ENCODE measurements around the gene WDR4. TPM values are rescaled to one million over a fixed set of nuclear protein-coding genes. Genes with fewer than 3 reads are reported as not detected.

WDR4 gene
- total and polyA plus RNA-seq, 10 of the 15 experiments (the other 5 are each of a cell fraction or from before 2014, with no cell fraction given) = 2.1 to 45.3 (median 18.7) TPM

- TF ChIP-seq, protein P1, sequence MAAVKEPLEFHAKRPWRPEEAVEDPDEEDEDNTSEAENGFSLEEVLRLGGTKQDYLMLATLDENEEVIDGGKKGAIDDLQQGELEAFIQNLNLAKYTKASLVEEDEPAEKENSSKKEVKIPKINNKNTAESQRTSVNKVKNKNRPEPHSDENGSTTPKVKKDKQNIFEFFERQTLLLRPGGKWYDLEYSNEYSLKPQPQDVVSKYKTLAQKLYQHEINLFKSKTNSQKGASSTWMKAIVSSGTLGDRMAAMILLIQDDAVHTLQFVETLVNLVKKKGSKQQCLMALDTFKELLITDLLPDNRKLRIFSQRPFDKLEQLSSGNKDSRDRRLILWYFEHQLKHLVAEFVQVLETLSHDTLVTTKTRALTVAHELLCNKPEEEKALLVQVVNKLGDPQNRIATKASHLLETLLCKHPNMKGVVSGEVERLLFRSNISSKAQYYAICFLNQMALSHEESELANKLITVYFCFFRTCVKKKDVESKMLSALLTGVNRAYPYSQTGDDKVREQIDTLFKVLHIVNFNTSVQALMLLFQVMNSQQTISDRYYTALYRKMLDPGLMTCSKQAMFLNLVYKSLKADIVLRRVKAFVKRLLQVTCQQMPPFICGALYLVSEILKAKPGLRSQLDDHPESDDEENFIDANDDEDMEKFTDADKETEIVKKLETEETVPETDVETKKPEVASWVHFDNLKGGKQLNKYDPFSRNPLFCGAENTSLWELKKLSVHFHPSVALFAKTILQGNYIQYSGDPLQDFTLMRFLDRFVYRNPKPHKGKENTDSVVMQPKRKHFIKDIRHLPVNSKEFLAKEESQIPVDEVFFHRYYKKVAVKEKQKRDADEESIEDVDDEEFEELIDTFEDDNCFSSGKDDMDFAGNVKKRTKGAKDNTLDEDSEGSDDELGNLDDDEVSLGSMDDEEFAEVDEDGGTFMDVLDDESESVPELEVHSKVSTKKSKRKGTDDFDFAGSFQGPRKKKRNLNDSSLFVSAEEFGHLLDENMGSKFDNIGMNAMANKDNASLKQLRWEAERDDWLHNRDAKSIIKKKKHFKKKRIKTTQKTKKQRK (IDR thresholded peaks at IDR 0.05; ENCODE audit: low read depth, low read length) = no peak
These were observed 67.4 kb downstream of the WDR4 start (continued) for GRCh38 chr21:42811960-42812359.

DNA sequence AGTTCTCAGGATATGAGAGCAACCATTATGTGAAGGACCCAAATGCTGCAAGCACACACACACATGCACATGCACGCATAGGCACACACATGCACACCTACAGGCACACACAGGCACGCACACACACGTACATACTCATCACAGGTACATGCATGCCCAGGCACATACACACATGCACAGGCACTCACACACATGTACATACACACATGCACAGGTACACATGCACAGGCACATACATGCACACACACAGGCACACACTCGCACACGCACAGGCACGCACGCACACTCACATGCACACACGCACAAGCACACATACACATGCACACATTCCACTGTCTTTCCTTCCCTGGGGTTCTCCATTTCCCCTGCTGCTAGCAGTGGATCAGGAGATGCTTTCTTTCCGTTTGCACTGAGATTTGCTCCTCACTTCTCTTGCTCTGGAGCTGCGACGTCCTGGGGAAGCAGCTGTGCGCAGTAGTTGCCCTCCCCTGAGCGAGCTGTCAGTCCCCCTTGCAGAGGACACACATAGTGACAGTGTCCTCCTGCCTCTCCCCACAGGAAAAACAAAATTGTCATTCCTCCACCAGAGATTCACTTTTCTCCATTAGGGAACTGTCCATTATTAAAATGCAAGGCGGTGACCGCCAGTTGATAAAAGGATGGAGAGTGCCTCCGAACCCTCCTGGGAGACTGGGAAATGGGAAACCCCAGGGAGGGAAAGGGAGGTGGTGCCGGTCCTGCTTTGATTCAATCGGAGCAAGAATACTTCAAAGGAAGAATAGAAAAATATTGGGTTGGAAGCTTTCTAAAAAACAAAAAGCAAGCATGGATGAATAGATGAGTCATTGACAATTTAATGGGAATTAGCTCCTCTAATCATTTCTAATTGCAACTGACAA, 69.5 kb downstream of the WDR4 start:
- Histone ChIP-seq H3K9me3 (replicated peaks; ENCODE audit: control insufficient read depth, insufficient read depth, low read length) (no peaks in the 10 kb centered on the region; the same call in 2 of the 3 replicates), H3K36me3 (ENCODE audit: control insufficient read depth in 2 of 2, insufficient read depth in 2 of 2, low read length in 1 of 2) (no peaks in the 10 kb centered on the region), H2AFZ (ENCODE audit: control insufficient read depth, low read depth, low read length) (no peak overlapping the region), H3K4me3 (no peak overlapping the region), H3K4me2 (ENCODE audit: control insufficient read depth, insufficient read depth) (no peak overlapping the region), H3K27me3 (replicated peaks in 1 of 2; ENCODE audit: control insufficient read depth in 2 of 2, insufficient read depth in 2 of 2, low read length in 1 of 2) (no peaks in the 10 kb centered on the region; a peak in 1 of 4 replicates), H3K4me1 (ENCODE audit: control insufficient read depth, insufficient read depth, low read length) (no peaks in the 10 kb centered on the region), H3K79me2 (ENCODE audit: control insufficient read depth, insufficient read depth, low read length) (no peaks in the 10 kb centered on the region), H3K27ac (ENCODE audit: control insufficient read depth, insufficient read depth) (no peak overlapping the region), H3K9ac (ENCODE audit: control insufficient read depth, insufficient read depth, low read length) (no peak overlapping the region), H4K20me1 (ENCODE audit: control insufficient read depth, insufficient read depth) (no peaks in the 10 kb centered on the region)
- DNase-seq (ENCODE audit: low read depth, low spot score) (no peak), FAIRE-seq (no peak), ATAC-seq (no peak)
- no TSS peak for BruUV-seq (replicated peaks)
- RAD21 ChIA-PET (ENCODE audit: unreplicated experiment) = no interaction called here
- intact Hi-C loops (cut with micrococcal nuclease; ENCODE audit: unreplicated experiment) (loop anchor here (10.0 kb wide), 1 partner anchor 665 kb away; no protein-coding TSS in a partner anchor), in situ Hi-C loops (cut with MboI) (no loop called here)
- SMC1A ChIA-PET (ENCODE audit: uncharacterized antibody, unreplicated experiment) = interaction anchor here (0.5 kb wide), 1 partner anchor 63 kb away, joined by 3 read pairs; no protein-coding TSS in a partner anchor
- CTCF ChIA-PET = interaction anchor here (0.5 kb wide), 1 partner anchor 490 kb away, joined by 3 read pairs; no protein-coding TSS in a partner anchor
- POLR2A ChIA-PET = no interaction called here
- no peak for TF ChIP-seq ATF7 (IDR thresholded peaks at IDR 0.05; ENCODE audit: low read depth)
- TF ChIP-seq BCL3 (IDR thresholded peaks at IDR 0.05; ENCODE audit: borderline replicate concordance, insufficient read depth, low read depth, low read length, poor library complexity, severe bottlenecking) = peak; percentile 81
- 58% methylated on average over 18 of the region's 18 CpGs for WGBS (ENCODE audit: insufficient coverage, insufficient replicate concordance, low lambda C conversion rate, missing lambda C conversion rate)
